ENCODE measurements around the gene CD79B. TPM values are rescaled to one million over a fixed set of nuclear protein-coding genes. Genes with fewer than 3 reads are reported as not detected.

The CD79B gene
- total RNA-seq, 1 experiment from 2014 or later, result not detected

- Histone ChIP-seq H2AFZ (ENCODE audit: low read length) (no peak overlapping the region), H3K4me2 (ENCODE audit: low read length) (no peak overlapping the region), H3K36me3 (ENCODE audit: low read depth, low read length) (no peaks in the 10 kb centered on the region), H4K20me1 (ENCODE audit: low read length) (no peaks in the 10 kb centered on the region), H3K79me2 (ENCODE audit: low read length) (no peaks in the 10 kb centered on the region), H3K27me3 (ENCODE audit: low read length) (no peaks in the 10 kb centered on the region), H3K9ac (ENCODE audit: low read length) (no peak overlapping the region), H3K27ac (ENCODE audit: low read length) (no peak overlapping the region), H3K4me1 (ENCODE audit: insufficient read depth, low read length) (no peaks in the 10 kb centered on the region), H3K9me2 (replicated peaks; ENCODE audit: low read length) (no peaks in the 10 kb centered on the region), H3K4me3 (ENCODE audit: low read length) (no peak overlapping the region), H3K9me3 (ENCODE audit: low read length) (no peaks in the 10 kb centered on the region), H3F3A (ENCODE audit: low read length, unreplicated experiment) (no peaks in the 10 kb centered on the region)
- BruUV-seq (replicated peaks), result no TSS peak
- no peak for TF ChIP-seq EZH2phosphoT487 (IDR thresholded peaks at IDR 0.05; ENCODE audit: borderline replicate concordance, low read length)
- TF ChIP-seq, protein P1, sequence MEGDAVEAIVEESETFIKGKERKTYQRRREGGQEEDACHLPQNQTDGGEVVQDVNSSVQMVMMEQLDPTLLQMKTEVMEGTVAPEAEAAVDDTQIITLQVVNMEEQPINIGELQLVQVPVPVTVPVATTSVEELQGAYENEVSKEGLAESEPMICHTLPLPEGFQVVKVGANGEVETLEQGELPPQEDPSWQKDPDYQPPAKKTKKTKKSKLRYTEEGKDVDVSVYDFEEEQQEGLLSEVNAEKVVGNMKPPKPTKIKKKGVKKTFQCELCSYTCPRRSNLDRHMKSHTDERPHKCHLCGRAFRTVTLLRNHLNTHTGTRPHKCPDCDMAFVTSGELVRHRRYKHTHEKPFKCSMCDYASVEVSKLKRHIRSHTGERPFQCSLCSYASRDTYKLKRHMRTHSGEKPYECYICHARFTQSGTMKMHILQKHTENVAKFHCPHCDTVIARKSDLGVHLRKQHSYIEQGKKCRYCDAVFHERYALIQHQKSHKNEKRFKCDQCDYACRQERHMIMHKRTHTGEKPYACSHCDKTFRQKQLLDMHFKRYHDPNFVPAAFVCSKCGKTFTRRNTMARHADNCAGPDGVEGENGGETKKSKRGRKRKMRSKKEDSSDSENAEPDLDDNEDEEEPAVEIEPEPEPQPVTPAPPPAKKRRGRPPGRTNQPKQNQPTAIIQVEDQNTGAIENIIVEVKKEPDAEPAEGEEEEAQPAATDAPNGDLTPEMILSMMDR (conservative IDR thresholded peaks at IDR 0.05; ENCODE audit: low read depth, low read length), result no peak
- no peak for TF ChIP-seq EZH2 (IDR thresholded peaks at IDR 0.05; ENCODE audit: low read length, unreplicated experiment)
- DNase-seq (no peak), ATAC-seq (no peak)
- POLR2A ChIA-PET (ENCODE audit: unreplicated experiment), result interaction anchor here (0.5 kb wide), 1 partner anchor 72 kb away, joined by 3 read pairs; no protein-coding TSS in a partner anchor
- CTCF ChIA-PET, result interaction anchor here (0.6 to 1.9 kb wide), 5 partner anchors 13 to 188 kb away, joined by 3 to 17 read pairs (median 4); partner anchors contain the start of gene GH1
- intact Hi-C loops (cut with micrococcal nuclease), result no loop called here
Measured at GRCh38 chr17:63945784-63946439, 13.8 kb upstream of the CD79B start.

DNA sequence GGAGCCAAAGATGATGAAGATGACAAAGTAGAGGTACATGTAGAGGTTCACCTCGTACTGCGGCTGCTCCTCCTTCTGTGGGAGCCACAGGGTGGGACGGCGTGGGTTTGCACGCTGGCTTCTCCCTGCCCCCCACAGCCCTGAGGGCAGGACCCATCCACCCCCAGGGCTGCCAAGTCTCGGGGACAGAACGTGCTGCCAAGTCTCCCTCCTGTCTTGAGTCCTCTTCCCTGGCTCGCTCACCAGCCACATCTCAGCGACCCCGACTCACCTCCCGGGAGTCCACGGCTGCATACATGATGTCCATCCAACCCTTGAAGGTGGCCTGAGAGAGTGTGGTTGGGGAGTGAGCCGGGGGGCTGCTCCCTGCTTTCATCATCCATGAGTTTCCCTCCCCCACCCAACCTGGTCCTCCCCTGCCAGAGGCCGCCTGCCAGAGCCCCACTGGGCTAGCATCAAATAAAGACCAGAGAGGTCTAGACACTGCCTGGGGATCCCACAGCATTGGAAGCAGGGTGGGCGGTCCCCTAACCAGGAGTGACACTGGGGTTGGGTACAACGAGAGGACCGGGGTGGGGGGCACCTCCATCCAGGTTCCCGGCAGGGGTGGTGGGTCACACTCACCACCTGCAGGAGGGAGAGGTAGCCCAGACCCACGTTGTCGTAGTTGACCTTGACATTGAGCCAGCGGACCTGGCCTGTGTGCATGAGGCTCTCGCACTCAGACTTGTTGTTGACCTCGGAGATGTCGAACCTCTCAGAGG, 12.8 kb upstream of the CD79B start:
- intact Hi-C loops (cut with micrococcal nuclease), result no loop called here
- TF ChIP-seq EZH2 (IDR thresholded peaks at IDR 0.05; ENCODE audit: low read length, unreplicated experiment), result no peak
- TF ChIP-seq, protein P1 (conservative IDR thresholded peaks at IDR 0.05; ENCODE audit: low read depth, low read length), result no peak
- no peak for TF ChIP-seq EZH2phosphoT487 (IDR thresholded peaks at IDR 0.05; ENCODE audit: borderline replicate concordance, low read length)
- Histone ChIP-seq H3K4me1 (ENCODE audit: insufficient read depth, low read length) (no peaks in the 10 kb centered on the region), H3K4me2 (ENCODE audit: low read length) (no peak overlapping the region), H3K27ac (ENCODE audit: low read length) (no peak overlapping the region), H3K9me2 (replicated peaks; ENCODE audit: low read length) (no peaks in the 10 kb centered on the region), H3K9me3 (ENCODE audit: low read length) (no peaks in the 10 kb centered on the region), H3K79me2 (ENCODE audit: low read length) (no peaks in the 10 kb centered on the region), H2AFZ (ENCODE audit: low read length) (no peak overlapping the region), H3K27me3 (ENCODE audit: low read length) (no peaks in the 10 kb centered on the region), H3K4me3 (ENCODE audit: low read length) (no peak overlapping the region), H3K9ac (ENCODE audit: low read length) (no peak overlapping the region), H4K20me1 (ENCODE audit: low read length) (no peaks in the 10 kb centered on the region), H3K36me3 (ENCODE audit: low read depth, low read length) (no peaks in the 10 kb centered on the region), H3F3A (ENCODE audit: low read length, unreplicated experiment) (no peaks in the 10 kb centered on the region)
- no peak for DNase-seq
- POLR2A ChIA-PET (ENCODE audit: unreplicated experiment), result no interaction called here
- ATAC-seq, result no peak
- no TSS peak for BruUV-seq (replicated peaks)
- CTCF ChIA-PET, result no interaction called here

DNA sequence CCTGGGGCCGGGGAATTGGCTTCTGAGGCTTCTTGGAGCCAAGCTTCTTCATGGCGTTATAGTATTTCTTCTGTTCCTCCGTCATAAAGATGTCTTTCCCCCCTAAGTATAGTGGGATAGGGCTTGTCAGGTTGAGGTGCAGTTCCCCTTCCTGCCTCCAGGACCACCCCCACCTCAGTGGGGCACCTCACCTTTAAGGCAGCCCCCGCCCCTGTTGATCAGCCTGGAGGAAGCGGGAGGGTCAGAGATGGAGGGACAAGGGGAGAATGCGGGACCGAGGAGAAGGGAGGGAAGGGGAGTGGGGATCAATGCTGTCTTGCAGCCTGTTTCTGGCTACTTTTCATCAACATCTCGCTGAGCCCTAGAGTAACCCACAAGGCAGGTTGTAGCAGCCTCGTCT, 11.6 kb upstream of the CD79B start:
- Histone ChIP-seq H3K9me2 (replicated peaks; ENCODE audit: low read length) (no peaks in the 10 kb centered on the region), H3K27me3 (ENCODE audit: low read length) (no peaks in the 10 kb centered on the region), H3K4me3 (ENCODE audit: low read length) (no peak overlapping the region), H3K9me3 (ENCODE audit: low read length) (no peaks in the 10 kb centered on the region), H3K36me3 (ENCODE audit: low read depth, low read length) (no peaks in the 10 kb centered on the region), H3K27ac (ENCODE audit: low read length) (no peak overlapping the region), H4K20me1 (ENCODE audit: low read length) (no peaks in the 10 kb centered on the region), H3F3A (ENCODE audit: low read length, unreplicated experiment) (no peaks in the 10 kb centered on the region), H3K79me2 (ENCODE audit: low read length) (no peaks in the 10 kb centered on the region), H3K9ac (ENCODE audit: low read length) (no peak overlapping the region), H3K4me1 (ENCODE audit: insufficient read depth, low read length) (no peaks in the 10 kb centered on the region), H3K4me2 (ENCODE audit: low read length) (no peak overlapping the region), H2AFZ (ENCODE audit: low read length) (no peak overlapping the region)
- ChIA-PET POLR2A (ENCODE audit: unreplicated experiment) (no interaction called here), CTCF (no interaction called here)
- intact Hi-C loops (cut with micrococcal nuclease), result no loop called here
- ATAC-seq (no peak), DNase-seq (no peak)
- BruUV-seq (replicated peaks), result no TSS peak
- TF ChIP-seq, protein P1 (conservative IDR thresholded peaks at IDR 0.05; ENCODE audit: low read depth, low read length), result 0 out of 2 replicates have a peak, but pooled peaks have one; percentile 15
- TF ChIP-seq EZH2phosphoT487 (IDR thresholded peaks at IDR 0.05; ENCODE audit: borderline replicate concordance, low read length) (no peak), EZH2 (IDR thresholded peaks at IDR 0.05; ENCODE audit: low read length, unreplicated experiment) (no peak)

Measured in PC-3 (cell line).